GM21576 (cell line): ENCODE results near the gene TBC1D17.

ENCODE experiments used
- ATAC-seq: cut with Tn5 transposase; IDR thresholded peaks from one replicate; pipeline ENCODE4 v1.9.1; 2021; ENCODE audit warnings: mild to moderate bottlenecking, moderate library complexity; ENCODE audit not compliant: unreplicated experiment

TBC1D17 gene

DNA sequence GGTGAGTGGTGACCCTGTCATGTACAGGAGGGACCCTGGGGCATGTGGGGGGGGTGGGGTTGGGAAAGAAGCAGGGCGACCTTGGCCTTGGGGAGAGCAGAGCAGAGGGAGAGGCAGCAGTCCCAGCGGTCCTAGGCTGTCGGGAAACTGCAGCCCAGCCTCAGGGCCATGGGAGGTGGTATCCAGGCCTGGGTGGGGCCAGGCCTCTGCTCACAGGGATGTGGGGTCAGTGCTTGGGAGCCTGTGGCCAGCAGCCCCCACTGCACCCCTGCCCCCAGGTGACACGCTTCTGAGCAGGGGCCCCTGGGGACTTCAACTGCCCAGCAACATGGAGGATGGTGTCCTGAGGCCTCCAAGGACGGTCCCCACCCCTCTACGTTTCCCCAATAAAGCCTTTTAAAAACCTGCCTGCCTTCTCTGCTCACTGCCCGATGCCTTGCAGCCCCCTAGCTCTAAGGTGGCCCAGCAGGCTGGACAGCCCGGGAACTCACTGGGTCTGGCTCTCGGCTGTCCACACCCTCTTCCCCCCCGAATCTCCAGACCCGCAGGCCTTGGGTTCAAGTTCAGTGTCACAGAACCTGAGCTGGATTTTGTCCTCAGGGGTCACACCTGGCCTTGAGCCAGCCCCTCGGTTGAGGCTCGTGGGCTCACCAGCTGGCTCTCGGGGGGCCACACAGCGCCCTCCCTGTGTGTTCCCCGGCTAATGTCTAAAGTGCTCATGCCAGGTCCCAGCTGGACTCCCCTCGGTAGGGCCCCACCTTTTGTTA, 17.0 kb upstream of the TBC1D17 start:
- no peak for ATAC-seq

DNA sequence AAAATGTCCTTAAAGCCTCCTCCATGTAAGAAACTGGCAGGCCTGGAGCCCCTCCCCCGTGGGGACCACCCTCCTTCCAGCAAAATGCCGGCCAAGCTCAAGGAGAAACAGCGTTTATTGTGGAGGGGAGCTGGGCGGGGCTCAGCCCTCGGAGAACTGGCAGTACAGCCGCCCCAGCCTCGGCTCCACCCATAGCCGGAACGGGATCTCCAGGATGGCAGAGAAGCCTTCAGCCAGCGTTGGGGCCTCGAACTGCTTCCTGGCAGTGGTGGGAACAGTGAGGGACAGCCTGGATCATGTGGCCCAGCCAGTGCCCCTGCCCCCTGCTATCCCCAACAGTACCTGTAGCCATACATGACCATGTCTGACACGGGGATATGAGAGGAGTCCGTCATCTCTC, 16.4 kb upstream of the TBC1D17 start:
- ATAC-seq, result no peak

DNA sequence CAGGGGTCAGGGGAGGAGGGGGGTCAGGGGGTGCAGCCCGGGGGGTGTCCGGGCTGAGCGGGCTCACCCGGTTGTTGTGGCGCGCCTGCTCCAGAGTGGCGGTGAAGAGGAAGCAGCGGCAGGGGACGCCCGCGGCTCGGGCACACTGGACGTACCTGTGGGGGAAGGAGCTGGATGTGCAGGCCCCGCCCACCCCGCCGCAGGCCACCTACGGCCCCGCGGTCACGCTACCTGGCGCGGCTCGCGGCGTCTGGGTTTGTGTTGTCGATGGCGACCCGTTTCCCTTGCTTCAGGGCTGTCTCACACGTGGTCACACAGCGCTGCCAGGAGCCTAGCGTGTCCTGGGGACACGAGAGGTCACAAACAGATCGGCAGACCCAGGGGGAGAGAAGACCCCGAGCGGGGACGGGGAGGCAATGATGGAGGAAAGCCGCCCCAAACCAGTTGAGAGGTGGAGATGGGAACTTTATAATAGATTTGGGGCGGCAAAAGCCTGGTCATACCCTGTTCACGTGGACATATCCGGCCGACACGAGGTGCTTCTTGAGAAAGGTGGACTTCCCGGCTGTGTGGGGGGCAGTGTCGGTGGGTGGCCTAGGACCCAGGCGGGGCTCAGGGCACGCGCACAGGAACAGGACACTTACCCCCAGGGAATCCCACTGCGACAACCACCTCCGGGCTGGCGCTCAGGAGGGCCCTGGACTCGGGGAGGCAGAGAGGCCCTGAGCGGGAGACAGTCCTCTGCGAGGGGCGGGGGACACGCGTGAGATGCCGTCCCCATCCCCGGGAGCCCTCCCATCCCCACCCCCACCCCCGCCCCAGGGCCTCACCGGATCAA, 15.7 kb upstream of the TBC1D17 start:
- no peak for ATAC-seq

DNA sequence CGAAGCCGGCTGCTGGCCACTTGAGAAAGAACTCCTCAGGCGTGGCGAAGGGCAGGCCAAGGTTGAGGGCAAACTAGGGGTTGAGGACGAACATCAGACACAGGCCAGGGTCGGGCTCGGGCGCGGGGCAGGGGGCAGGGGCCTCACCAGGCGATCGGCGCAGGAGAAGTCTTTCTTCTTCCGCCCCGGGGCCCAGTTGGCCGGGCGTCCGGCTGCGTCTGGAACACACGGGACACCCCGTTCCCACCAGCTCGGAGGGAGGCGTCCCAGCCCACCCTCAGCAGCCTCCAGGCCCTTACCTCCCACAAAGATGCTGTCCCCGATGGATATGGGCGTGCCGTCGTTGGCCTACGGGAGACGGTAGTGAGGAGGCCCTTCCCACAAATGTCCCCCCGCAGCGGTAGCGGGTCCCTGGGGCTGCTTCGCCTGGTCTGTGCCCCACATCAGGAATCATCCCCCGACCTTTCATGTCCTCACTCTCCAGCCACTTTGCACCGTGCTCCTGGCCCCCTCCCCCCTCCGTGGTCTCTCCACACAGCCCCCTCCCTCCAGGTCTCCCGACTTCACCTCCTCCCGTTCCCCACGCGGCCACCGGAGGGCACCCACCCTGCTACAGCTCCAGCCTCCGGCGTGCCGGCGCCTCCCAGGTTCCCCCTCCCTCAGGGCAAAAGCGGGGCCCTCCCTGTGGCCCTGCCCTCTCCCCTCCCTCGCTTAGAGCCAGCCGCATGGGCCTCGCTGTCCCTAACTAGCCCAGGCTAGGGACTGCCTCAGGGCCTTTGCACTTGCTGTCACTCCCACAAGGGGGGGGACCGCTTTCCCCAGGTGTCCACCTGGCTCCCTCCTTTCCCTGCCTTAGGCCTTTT, 14.9 kb upstream of the TBC1D17 start:
- ATAC-seq, result no peak

DNA sequence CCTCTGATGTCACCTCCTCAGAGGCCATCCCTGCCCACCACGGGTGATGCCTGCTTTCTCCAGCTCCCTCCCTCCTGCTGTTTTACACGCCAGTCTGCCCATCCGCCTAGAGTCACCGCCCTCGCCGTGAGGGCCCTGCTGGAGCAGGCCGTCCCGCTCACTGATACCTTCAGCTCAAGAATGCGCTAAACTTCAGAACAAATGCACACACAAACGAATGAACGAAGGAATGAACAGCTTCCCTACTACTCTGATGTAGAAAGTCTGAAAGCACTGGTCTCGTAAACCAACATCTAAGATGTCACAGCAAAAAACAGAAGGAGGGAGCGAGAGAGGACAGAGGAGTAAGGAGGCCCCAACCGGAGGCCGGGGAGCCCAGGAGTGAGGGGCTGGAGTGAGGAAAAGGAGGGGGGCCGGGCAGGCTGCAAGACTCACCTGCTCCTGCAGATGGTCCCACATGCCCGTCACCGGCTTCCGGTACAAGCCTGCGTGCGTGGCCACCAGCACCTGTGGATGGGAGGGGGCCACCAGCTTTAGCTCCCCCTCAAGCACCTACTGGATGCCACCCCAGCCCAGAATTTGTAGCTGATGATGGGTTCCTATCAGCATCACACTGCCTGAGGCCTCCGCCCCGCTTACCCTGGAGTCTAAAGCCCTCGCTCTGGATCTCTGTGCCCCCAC, 14.1 kb upstream of the TBC1D17 start:
- no peak for ATAC-seq

DNA sequence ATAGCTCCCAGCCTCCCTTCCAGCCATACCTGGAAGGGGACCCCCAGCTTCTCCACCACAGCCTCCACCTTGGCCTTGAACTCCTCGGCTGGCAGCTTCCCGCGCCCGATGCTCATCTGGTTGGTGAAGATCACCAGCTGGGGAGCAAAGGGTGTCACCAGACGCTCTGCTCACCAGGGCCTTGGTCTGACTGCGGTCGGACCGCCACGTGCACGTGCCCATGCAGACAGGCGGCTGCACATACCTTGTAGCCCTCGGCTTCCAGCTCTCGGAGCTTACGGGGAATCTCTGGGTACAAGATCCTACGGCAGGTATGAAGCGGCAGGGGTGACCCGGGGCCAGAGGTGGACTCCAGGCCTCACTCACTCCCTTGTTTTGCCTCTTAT, 13.6 kb upstream of the TBC1D17 start:
- no peak for ATAC-seq

DNA sequence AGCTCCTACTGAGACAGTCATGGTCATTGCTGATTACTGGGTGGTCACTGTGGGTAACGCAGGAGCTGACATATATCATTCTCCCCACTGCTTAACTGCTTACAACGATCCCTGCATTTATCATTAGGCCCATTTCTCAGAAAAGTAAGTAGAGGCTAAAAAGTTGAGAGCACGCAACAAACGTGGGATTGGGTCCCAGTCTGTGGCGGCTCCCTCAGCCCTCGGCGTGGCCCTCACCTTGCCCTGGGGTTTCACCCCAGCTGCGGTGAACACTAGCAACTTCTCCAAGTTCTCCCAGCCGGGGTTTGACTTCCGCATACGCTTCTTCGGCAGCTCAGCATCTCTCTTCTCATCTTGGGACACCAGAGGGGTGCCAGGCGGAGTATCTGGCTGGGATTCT, 12.6 kb upstream of the TBC1D17 start:
- no peak for ATAC-seq

DNA sequence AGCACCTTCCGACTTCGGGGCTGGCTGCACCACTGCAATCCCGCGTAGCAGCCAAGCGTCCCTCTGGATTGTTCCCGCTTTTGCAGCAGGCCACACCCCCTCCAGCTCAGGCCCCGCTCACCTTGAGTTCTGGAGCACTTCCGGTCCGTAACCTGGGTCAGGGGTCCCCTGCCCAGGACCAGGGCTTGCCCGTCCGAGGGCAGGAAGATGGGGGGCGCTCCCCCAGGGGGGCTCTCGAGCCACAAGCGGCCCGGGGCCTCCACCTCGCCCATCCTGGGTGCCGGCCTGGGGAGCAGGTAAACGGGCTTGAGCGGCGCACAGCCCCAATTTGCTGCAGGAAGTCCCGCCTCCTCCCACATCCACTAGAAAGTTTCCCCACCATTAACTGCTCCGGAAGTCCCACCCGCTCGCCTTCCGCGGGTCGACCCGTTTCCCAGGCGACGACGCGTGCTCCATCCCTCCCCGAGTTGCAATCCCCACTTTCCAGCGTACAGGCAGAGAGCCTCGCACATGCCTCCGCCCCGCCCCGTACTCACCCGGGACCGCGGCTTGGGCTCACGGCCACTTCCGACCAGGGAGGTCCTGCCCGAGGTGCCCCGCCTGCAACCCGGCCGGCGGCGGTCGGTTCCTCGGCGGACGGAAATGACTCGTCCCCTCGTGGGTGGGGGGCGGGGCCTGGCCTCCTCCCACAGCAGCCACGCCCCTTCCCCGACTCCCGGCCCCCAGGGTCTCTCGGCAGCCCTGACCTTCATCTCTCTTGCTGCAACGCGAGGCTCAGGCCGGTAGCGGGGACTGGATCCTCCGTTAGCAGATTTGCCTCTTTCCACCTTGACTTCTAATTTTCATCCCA, 10.3 kb upstream of the TBC1D17 start, which contains the start of gene PNKP:
TSS of gene PNKP (minus strand) at position 644 of the 850 bp plus-strand sequence. CDS start at position 272, 372 bp downstream.
- peak; percentile 32 for ATAC-seq

DNA sequence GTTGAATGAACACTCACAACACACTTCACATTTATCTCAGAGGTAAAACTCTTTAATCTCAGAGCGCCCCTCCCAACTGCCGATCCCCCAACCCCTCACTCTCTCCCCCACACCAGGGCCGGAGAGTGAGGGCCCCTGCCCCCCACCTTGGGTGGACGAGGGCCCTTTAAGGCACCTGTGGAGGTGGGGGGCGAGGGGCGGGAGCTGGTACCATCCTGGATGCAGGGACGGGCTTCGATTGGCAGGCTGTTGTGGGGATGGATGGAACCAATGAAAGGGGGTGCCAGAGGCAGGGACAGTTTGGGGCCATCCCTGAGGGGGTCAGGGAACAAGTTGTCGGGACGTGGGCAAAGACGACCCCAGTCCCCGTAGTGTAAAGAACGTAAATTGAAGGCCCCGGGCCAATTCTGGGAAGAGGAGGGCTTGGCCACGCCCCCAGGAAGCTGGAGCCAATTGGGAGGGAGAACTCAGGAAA, 8.5 kb upstream of the TBC1D17 start:
- no peak for ATAC-seq

DNA sequence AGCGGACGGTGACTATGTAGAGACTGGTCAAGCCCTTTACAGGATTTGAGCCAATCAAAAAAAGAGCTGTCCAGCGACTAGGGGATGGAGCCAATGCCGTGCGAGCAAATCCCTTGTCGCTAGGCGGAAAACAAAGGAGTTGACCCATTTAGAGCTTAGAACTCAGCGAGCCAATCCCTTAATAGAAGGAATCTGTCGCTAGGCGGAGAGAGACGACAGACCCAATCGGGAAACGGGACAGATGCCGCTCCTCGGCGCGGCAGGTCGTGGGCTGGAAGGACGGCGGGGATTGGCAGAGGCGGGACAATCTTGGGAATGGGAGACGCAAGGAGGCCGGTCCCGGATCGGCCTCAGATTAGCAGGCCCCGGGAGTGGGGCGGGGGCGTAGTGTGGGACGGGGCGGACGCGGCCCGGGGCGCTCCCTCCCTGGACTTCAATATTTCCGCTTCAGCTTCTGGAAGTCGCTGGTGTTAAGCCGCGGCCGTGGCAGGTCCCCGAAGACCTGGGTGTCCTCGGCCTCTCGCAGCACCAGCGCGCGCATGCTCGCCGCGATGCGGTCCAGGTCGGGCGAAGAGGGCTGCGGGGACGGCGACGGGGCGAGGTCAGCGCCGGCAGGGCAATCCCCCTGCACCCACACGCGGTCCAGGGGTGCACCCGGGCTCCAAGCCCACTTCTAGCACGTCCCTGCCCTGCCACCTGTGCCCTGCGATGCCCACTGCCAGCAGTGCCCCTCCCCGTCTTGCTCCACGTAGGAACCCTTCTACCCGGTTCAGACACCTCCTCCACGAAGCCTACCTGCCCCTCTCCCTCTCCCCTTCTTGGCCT, 7.8 kb upstream of the TBC1D17 start:
- peak; percentile 65 for ATAC-seq

DNA sequence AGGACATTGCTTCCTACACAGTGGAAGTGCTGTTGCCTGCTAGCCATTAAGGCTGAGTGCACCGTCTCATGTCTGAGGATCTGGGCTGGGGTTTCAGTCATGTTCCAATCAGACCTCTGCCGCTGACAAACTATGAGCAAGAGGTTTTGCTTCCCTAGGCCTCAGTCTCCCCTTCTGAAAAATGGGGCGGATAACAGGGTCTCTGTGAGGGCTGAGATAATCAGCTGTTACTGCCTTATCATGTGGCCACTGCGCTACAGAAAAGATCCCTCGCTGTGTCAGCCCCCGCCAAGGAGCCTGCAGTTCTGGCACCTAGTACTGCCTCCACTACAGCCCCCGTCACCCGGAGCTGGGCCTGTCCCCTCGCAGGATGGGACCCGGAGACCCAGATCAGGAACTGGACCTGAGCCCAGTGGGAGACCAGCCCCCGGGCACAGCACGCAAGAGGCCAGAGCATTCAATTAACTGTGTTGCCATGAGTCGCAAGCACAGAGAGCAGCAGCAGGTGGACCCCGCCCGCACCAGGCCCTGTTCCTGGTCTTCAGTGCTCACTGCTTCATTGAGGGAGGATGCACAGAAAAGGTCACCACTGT, 7.1 kb upstream of the TBC1D17 start:
- no peak for ATAC-seq

DNA sequence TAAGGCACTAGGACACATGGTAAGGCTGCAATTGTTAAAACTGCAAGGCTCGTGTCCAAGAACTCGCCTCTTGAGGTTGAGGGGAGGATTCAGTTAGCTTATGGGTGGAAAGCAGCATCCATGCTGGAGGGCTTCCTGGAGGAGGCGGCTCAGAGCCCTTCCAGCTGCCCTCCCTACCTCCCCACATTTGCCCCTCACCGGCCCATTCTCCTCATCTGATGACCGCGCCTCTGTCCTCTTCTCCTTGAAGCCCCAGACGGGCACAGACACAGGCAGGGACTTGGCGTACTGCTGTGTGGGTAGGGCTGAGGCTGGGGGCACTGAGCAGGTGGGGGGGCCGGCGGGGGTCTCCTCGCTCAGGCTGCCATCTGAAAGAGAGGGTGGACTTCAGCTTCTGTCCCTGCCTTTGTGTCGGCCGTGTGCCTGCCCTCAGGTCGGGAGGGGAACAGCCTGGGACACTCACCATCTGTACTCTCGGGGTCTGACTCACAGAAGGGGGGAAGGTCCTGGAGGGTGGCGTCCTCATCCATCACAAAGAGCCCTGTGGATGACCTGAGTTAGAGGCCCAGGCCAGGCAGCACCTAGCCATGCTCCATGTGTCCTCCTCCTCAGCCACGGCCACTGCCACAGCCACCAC, 6.0 kb upstream of the TBC1D17 start:
- ATAC-seq, result no peak

DNA sequence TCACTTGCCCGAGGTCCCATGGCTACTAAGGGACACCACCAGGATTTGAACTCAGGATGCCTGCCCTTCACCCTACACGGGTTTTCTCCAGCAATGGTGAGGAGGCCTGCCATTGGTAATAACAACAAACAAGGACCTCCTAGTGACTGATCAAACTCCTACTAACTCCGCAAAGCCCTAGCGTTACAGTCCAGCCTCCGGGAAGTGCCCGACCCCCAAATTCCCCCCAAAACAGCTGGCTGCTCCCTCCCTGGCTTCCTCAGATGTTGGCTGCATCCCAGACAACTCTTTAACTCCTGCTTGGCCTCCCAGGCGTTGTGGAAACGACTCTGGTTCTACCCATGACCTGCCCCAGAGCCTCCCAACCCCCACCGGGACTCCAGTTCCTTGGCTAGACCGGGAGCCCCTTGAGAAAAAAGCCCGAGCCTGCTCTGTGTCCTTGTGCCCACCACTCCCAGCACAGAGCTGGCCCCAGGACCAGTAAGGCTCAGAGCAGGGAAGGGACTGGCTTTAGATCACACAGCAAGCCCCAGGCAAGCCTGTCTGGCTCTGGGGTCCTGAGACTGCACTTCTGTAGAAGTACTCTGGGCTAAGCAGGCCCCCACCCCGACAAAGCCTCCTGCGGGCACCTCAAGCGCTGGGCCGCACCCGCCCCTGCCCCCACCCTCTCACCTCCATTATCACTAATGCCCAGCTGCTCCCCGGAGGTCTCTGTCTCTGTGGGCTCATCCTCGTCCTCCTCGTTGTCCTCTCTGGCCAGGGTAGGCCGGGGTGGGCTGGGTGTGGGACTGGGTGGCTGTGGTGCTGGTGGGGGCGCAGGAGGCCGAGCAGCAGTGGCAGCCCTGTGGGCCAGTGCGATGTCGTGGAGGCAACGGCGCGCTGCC, 5.0 kb upstream of the TBC1D17 start:
- ATAC-seq, result no peak

DNA sequence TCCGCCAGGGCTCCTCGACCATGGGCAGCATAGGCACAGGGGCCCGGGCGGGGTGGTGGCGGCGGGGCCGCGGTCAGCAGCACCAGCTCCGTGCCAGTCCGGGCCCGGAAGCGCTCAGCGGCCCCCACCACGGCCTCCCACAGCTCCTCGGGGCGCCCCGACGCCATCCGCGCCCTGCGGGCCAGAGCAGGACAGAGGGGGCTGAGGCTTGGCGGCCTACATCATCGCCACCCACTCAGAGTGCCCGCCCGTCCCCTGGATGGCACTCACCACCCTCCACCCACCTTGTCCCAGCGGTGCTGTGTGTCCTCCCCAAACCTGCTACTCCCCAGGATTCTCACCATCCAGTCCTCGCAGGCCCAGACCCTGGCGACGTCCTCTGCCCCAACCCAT, 4.4 kb upstream of the TBC1D17 start:
- no peak for ATAC-seq

DNA sequence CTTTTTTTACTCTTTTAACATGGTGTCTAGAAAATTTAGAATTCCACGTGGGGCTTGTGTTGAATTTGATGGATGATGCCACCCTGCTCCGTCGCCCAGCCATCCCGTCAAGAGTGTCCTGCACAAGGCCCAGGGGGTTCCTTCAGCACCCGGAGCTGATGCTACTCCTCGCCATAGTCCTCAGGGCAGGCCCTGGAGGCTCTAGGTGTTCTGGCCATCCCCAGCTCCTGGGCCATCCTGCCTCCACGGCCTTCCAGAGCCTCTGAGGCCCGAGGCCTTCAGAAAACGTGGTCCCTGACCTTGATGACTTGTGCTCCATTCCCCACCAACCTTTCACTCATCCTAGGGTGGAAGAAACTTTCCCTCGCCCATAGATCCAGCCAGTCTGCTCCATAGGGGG, 3.7 kb upstream of the TBC1D17 start:
- no peak for ATAC-seq

DNA sequence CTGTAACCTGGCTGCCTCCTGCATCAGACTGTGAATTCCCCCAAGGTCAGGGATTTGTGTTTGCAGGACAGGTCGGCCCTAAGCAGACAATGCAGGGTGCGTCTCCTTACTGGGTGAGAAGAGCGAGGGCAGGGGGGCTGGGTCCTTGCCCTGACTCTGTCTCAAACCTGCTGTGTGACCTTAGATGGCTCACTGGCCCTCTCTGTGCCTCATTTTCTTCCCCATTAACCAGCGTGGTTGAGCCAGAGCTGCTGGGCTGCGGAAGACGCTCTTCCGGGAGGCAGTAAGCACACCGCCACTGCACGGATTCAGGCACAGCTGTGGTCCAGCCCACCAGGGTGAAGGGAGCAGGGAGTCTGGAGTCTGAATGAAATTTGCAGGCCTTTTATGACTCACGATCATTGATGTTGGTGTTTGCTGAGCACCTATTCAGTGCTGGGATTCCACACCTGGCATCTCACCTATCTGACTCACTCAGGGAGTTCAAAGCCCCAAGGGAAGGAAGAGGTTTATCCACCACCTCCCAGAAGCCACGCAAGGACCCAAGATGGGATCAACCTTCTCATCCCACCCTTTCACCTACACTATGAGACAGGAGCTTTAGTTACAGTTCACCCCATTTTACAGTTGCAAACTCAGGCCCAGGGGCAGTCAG, 2.9 kb upstream of the TBC1D17 start:
- ATAC-seq, result no peak
